Progenitor cell of endocrine pancreas (in vitro differentiated cells): Measurements from ENCODE around the gene SCO1. TPM values are rescaled to one million over a fixed set of nuclear protein-coding genes. Genes with fewer than 3 reads are reported as not detected.

Experiments used
- DNase-seq: peaks from one replicate; pipeline ENCODE4 v3.0.0; 2021; ENCODE audit warnings: low spot score; ENCODE audit not compliant: unreplicated experiment
- H3K27ac Mint-ChIP-seq: 2 replicates; pipeline ENCODE4 v1.8.0; 2021; ENCODE audit warnings: mild to moderate bottlenecking, moderate library complexity, mixed read lengths
- H3K27me3 Mint-ChIP-seq: 2 replicates; pipeline ENCODE4 v1.8.0; 2021; ENCODE audit warnings: mixed read lengths
- H3K36me3 Mint-ChIP-seq: 2 replicates; pipeline ENCODE4 v1.8.0; 2022; ENCODE audit warnings: mixed read lengths; ENCODE audit not compliant: insufficient read depth
- H3K4me1 Mint-ChIP-seq: 2 replicates; pipeline ENCODE4 v1.8.0; 2021; ENCODE audit warnings: low read depth, mixed read lengths
- H3K4me3 Mint-ChIP-seq: 2 replicates; pipeline ENCODE4 v1.8.0; 2021; ENCODE audit warnings: low read depth, mild to moderate bottlenecking, moderate library complexity, mixed read lengths
- H3K9me3 Mint-ChIP-seq: 2 replicates; pipeline ENCODE4 v1.8.0; 2021; ENCODE audit warnings: low read depth, mixed read lengths
- CTCF ChIP-seq: fragments of 200-600 bp; sonication (generic); IDR thresholded peaks from one replicate; pipeline ENCODE4 v1.5.0; 2021; ENCODE audit warnings: antibody characterized with exemption, mild to moderate bottlenecking; ENCODE audit not compliant: unreplicated experiment
- total RNA-seq: library from RNA; stranded (reverse); gene quantifications from 2 replicates; pipeline ENCODE4 v1.2.1, GENCODE V29; 2021

Gene SCO1
- total RNA-seq, 1 donor from 2014 or later = 29.0 TPM

GRCh38 chr17:10626390-10626789 is 70.9 kb downstream of the SCO1 start:
- H3K9me3 Mint-ChIP-seq = no peaks in the 10 kb centered on the region
- H3K27ac Mint-ChIP-seq = no peak overlapping the region
- H3K4me1 Mint-ChIP-seq = peaks cover 2% of the 10 kb centered on the region
- peaks cover 14% of the 10 kb centered on the region for H3K27me3 Mint-ChIP-seq
- no peak for DNase-seq
- peaks cover 4% of the 10 kb centered on the region for H3K36me3 Mint-ChIP-seq
- H3K4me3 Mint-ChIP-seq = no peak overlapping the region
- TF ChIP-seq CTCF = no peak

DNA sequence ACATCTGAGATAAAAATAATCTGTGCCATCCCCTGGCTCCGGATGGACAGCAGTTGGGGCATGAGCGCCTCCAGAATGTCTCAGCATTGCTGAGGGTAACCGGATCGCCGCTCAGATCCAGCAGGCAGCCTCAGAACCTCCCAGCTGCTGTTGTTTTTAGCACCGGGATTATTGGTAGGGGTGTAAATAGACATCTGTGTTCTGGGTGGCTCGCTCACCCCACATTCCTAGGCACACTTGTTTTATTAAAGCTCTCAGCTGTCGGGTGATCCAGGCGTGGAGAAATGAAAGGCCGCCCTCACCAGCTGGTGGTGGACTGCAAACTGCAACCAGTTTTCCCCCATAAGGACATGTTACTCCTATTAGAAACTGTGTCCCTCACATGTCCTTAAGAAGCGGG is 72.4 kb downstream of the SCO1 start:
- no peaks in the 10 kb centered on the region for H3K9me3 Mint-ChIP-seq
- H3K27ac Mint-ChIP-seq = no peak overlapping the region

GRCh38 chr17:10623737-10624338 is 73.5 kb downstream of the SCO1 start:
- TF ChIP-seq CTCF = no peak
- H3K27ac Mint-ChIP-seq = no peak overlapping the region

More for the DNA sequence above, 72.4 kb downstream of the SCO1 start:
- H3K27me3 Mint-ChIP-seq = peaks cover 14% of the 10 kb centered on the region
- H3K36me3 Mint-ChIP-seq = peaks cover 3% of the 10 kb centered on the region
- no peak for DNase-seq
- TF ChIP-seq CTCF = no peak
- H3K4me3 Mint-ChIP-seq = no peak overlapping the region
- peaks cover 2% of the 10 kb centered on the region for H3K4me1 Mint-ChIP-seq

GRCh38 chr17:10622617-10623485 is 74.5 kb downstream of the SCO1 start:
- Mint-ChIP-seq H3K4me1 (no peaks in the 10 kb centered on the region), H3K9me3 (no peaks in the 10 kb centered on the region), H3K27ac (no peak overlapping the region), H3K4me3 (no peak overlapping the region), H3K27me3 (peaks cover 14% of the 10 kb centered on the region), H3K36me3 (no peaks in the 10 kb centered on the region)
- DNase-seq = no peak
- TF ChIP-seq CTCF = no peak

More at GRCh38 chr17:10623737-10624338, 73.5 kb downstream of the SCO1 start:
- no peak overlapping the region for H3K4me3 Mint-ChIP-seq
- no peaks in the 10 kb centered on the region for H3K9me3 Mint-ChIP-seq
- peaks cover 14% of the 10 kb centered on the region for H3K27me3 Mint-ChIP-seq
- no peak for DNase-seq
- no peaks in the 10 kb centered on the region for H3K36me3 Mint-ChIP-seq
- peaks cover 2% of the 10 kb centered on the region for H3K4me1 Mint-ChIP-seq

Other genes starting within 250 kb of the SCO1 start
- not detected in 2 replicates for gene MYH4, start 228.0 kb downstream of the SCO1 start, total RNA-seq
- gene MYH1, start 179.0 kb downstream of the SCO1 start, total RNA-seq = not detected in 2 replicates
- not detected in 2 replicates for gene MYH2, start 147.9 kb downstream of the SCO1 start, total RNA-seq
- 4.4 and 5.6 TPM in 2 replicates for gene MYH3, start 40.2 kb downstream of the SCO1 start, total RNA-seq
- gene ADPRM, start 61 bp upstream of the SCO1 start, total RNA-seq = 8.4 and 9.2 TPM in 2 replicates
- 3.3 and 4.4 TPM in 2 replicates for gene TMEM220, start 32.5 kb upstream of the SCO1 start, total RNA-seq
- not detected in 2 replicates for gene TMEM238L, start 106.6 kb upstream of the SCO1 start, total RNA-seq
- not detected in 2 replicates for gene PIRT, start 140.6 kb upstream of the SCO1 start, total RNA-seq